PC-3 (cell line): ENCODE measurements around the gene P4HB. TPM values are rescaled to one million over a fixed set of nuclear protein-coding genes. Genes with fewer than 3 reads are reported as not detected.

Experiments used
- ATAC-seq: fragments of 200-7000 bp; cut with Tn5 transposase; 2 replicates; pipeline ENCODE4 v1.9.1; 2020; ENCODE audit warnings: mild to moderate bottlenecking, moderate library complexity
- BruUV-seq: library from RNA; stranded (reverse); fragments of 400-500 nt; replicated peaks from 2 replicates; lab custom pipeline; 2021; lab: Mats Ljungman, UMichigan
- CTCF ChIA-PET: fragments of 300-600 bp; sonication (Branson Sonifier 250); formaldehyde crosslinking; loops from one replicate; lab custom pipeline; 2022; ENCODE audit warnings: antibody characterized with exemption; lab: Charles Lee
- POLR2A ChIA-PET: fragments of 300-600 bp; sonication (Branson Sonifier 250); formaldehyde crosslinking; loops from one replicate; lab custom pipeline; 2022; ENCODE audit warnings: antibody characterized with exemption; ENCODE audit not compliant: unreplicated experiment; lab: Charles Lee
- DNase-seq: peaks from one replicate; pipeline ENCODE4 v3.0.0-alpha.2; 2015
- H2AFZ ChIP-seq: fragments of 300-600 bp; sonication (generic); 2 replicates; pipeline ENCODE4 v1.6.0; 2016; ENCODE audit warnings: antibody characterized with exemption, low read length
- H3F3A ChIP-seq: fragments of 300-600 bp; sonication (generic); one replicate; pipeline ENCODE4 v1.6.0; 2017; ENCODE audit warnings: antibody characterized with exemption, low read length, control low read depth, mild to moderate bottlenecking; ENCODE audit not compliant: unreplicated experiment
- H3K27ac ChIP-seq: fragments of 300-600 bp; sonication (generic); 2 replicates; pipeline ENCODE4 v1.5.1; 2016; ENCODE audit warnings: mild to moderate bottlenecking, low read length
- H3K27me3 ChIP-seq: fragments of 300-600 bp; sonication (generic); 2 replicates; pipeline ENCODE4 v1.6.1; 2016; ENCODE audit warnings: low read length, mixed read lengths
- H3K36me3 ChIP-seq: fragments of 300-600 bp; sonication (generic); 2 replicates; pipeline ENCODE4 v1.6.1; 2016; ENCODE audit warnings: low read depth, mixed run types, low read length, mixed read lengths
- H3K4me1 ChIP-seq: fragments of 300-600 bp; sonication (generic); 2 replicates; pipeline ENCODE4 v1.5.1; 2016; ENCODE audit warnings: low read length; ENCODE audit not compliant: insufficient read depth
- H3K4me2 ChIP-seq: fragments of 300-600 bp; sonication (generic); 2 replicates; pipeline ENCODE4 v1.6.0; 2016; ENCODE audit warnings: low read length
- H3K4me3 ChIP-seq: fragments of 300-600 bp; sonication (generic); 2 replicates; pipeline ENCODE4 v1.5.1; 2016; ENCODE audit warnings: mild to moderate bottlenecking, low read length, mixed read lengths
- H3K79me2 ChIP-seq: fragments of 300-600 bp; sonication (generic); 2 replicates; pipeline ENCODE4 v1.6.1; 2017; ENCODE audit warnings: low read length, mixed read lengths
- H3K9ac ChIP-seq: fragments of 300-600 bp; sonication (generic); 2 replicates; pipeline ENCODE4 v1.6.0; 2016; ENCODE audit warnings: mild to moderate bottlenecking, low read length
- H3K9me2 ChIP-seq: fragments of 300-600 bp; sonication (generic); replicated peaks from 2 replicates; pipeline ENCODE4 v1.6.1; 2016; ENCODE audit warnings: mixed run types, low read length, mixed read lengths
- H3K9me3 ChIP-seq: fragments of 300-600 bp; sonication (generic); 2 replicates; pipeline ENCODE4 v1.6.1; 2016; ENCODE audit warnings: low read length, mixed read lengths
- H4K20me1 ChIP-seq: fragments of 300-600 bp; sonication (generic); 2 replicates; pipeline ENCODE4 v1.6.1; 2016; ENCODE audit warnings: low read length, mixed read lengths
- CTCF ChIP-seq: fragments of 300-600 bp; sonication (generic); conservative IDR thresholded peaks from 2 replicates; pipeline ENCODE4 v1.5.1; 2017; ENCODE audit warnings: antibody characterized with exemption, low read depth, mild to moderate bottlenecking, low read length
- EZH2 ChIP-seq: fragments of 300-600 bp; sonication (generic); IDR thresholded peaks from one replicate; pipeline ENCODE4 v1.6.1; 2017; ENCODE audit warnings: antibody characterized with exemption, mild to moderate bottlenecking, low read length; ENCODE audit not compliant: unreplicated experiment
- EZH2phosphoT487 ChIP-seq: fragments of 300-600 bp; sonication (generic); IDR thresholded peaks from 2 replicates; pipeline ENCODE4 v1.6.1; 2018; ENCODE audit warnings: mild to moderate bottlenecking, antibody characterized with exemption, low read length, borderline replicate concordance
- intact Hi-C: fragments of 100-400 bp; cut with micrococcal nuclease; formaldehyde crosslinking; loops from 2 replicates; pipeline ENCODE4 v1.9.0; 2023
- total RNA-seq: library from RNA; depleted of rRNA; stranded (reverse); fragments of >200 nt; gene quantifications from 2 replicates; pipeline ENCODE4 v1.2.3, GENCODE V29; 2014

P4HB gene
- total RNA-seq, 1 experiment from 2014 or later = 1,089 TPM

GRCh38 chr17:81828656-81829055, 31.7 kb downstream of the P4HB start:
- Histone ChIP-seq H3K4me2 (no peak overlapping the region), H3K27me3 (no peaks in the 10 kb centered on the region), H3K4me1 (peaks cover 15% of the 10 kb centered on the region), H3F3A (no peaks in the 10 kb centered on the region), H3K9me3 (no peaks in the 10 kb centered on the region), H2AFZ (no peak overlapping the region), H3K36me3 (no peaks in the 10 kb centered on the region), H3K27ac (no peak overlapping the region), H3K4me3 (no peak overlapping the region), H4K20me1 (no peaks in the 10 kb centered on the region), H3K9ac (no peak overlapping the region), H3K79me2 (peaks cover 16% of the 10 kb centered on the region; the same call in 1 of the 2 replicates), H3K9me2 (no peaks in the 10 kb centered on the region)
- ATAC-seq (no peak), DNase-seq (no peak)
- TF ChIP-seq EZH2 (no peak), CTCF (no peak), EZH2phosphoT487 (no peak)
- ChIA-PET CTCF (no interaction called here), POLR2A (no interaction called here)
- BruUV-seq = no TSS peak
- intact Hi-C loops = no loop called here

- CTCF ChIA-PET = no interaction called here
- Histone ChIP-seq H3K36me3 (no peaks in the 10 kb centered on the region), H3K27ac (no peak overlapping the region), H3K9me2 (no peaks in the 10 kb centered on the region), H3K9ac (no peak overlapping the region), H3K9me3 (no peaks in the 10 kb centered on the region), H3F3A (no peaks in the 10 kb centered on the region), H3K27me3 (no peaks in the 10 kb centered on the region), H2AFZ (no peak overlapping the region), H3K79me2 (no peaks in the 10 kb centered on the region), H4K20me1 (no peaks in the 10 kb centered on the region), H3K4me1 (0 out of 2 replicates have a peak, but pooled peaks cover 4% of the 10 kb centered on the region), H3K4me2 (no peak overlapping the region), H3K4me3 (no peak overlapping the region)
- TF ChIP-seq EZH2phosphoT487 (no peak), CTCF (peak; percentile 32; the same call in 1 of the 2 replicates)
- intact Hi-C loops = no loop called here
- ATAC-seq (no peak), DNase-seq (no peak)
- POLR2A ChIA-PET = no interaction called here
- no TSS peak for BruUV-seq
These were observed 34.4 kb downstream of the P4HB start for GRCh38 chr17:81825841-81826466.

GRCh38 chr17:81824595-81824994, 35.7 kb downstream of the P4HB start:
- H3K9me2 ChIP-seq = no peaks in the 10 kb centered on the region
- no TSS peak for BruUV-seq
- H3K4me1 ChIP-seq = 0 out of 2 replicates have a peak, but pooled peaks cover 4% of the 10 kb centered on the region
- no peak overlapping the region for H3K9ac ChIP-seq
- no peak for TF ChIP-seq CTCF
- TF ChIP-seq EZH2phosphoT487 = no peak
- TF ChIP-seq EZH2 = no peak
- H3K27me3 ChIP-seq = no peaks in the 10 kb centered on the region
- POLR2A ChIA-PET = no interaction called here
- no peak overlapping the region for H3K4me3 ChIP-seq
- H4K20me1 ChIP-seq = no peaks in the 10 kb centered on the region
- no peaks in the 10 kb centered on the region for H3K79me2 ChIP-seq
- ATAC-seq = no peak
- H3K27ac ChIP-seq = no peak overlapping the region
- H3K9me3 ChIP-seq = no peaks in the 10 kb centered on the region
- H3F3A ChIP-seq = no peaks in the 10 kb centered on the region
- DNase-seq = no peak
- no peaks in the 10 kb centered on the region for H3K36me3 ChIP-seq
- intact Hi-C loops = no loop called here
- no peak overlapping the region for H3K4me2 ChIP-seq
- CTCF ChIA-PET = no interaction called here
- H2AFZ ChIP-seq = no peak overlapping the region
